Measurements from ENCODE around the gene LMAN1L.

DNA sequence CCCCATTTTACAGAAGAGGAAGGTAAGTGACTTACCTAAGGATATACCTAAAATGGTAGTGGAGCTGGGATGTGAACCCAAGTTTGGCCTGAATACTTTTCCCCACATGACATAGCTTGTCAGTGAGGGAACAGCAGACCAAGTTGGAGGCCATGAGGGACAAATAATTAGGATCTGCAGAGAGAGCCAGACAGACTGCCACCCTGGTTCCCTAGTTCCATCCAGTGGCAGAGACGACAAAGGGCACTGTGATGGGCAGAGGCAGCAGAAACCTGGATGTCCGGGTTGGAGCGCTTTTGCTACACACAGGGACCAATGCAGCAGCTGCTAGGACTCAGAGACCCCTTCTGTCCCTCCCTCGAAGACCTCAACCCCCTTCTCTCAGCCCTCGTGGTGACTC is 15.0 kb downstream of the LMAN1L start:
- TF ChIP-seq YY1 (IDR thresholded peaks at IDR 0.05; ENCODE audit: insufficient read depth, insufficient read length) = no peak
- no peak for TF ChIP-seq ZNF274 (IDR thresholded peaks at IDR 0.05; ENCODE audit: low read depth, low read length)

Measured in NT2/D1 (cell line).